Cardiac muscle cell (in vitro differentiated cells and primary cell): Measurements from ENCODE around the gene CKMT2. TPM values are rescaled to one million over a fixed set of nuclear protein-coding genes. Genes with fewer than 3 reads are reported as not detected.

ENCODE experiments used
- DNase-seq, 2 donors: peaks; one replicate each; pipeline versions ENCODE4 v3.0.0 to v3.0.0-alpha.2; 2010 to 2017; ENCODE audit warnings: low read depth in 1 of 2, low spot score in 1 of 2
- H3K27ac ChIP-seq: fragments of 200-600 bp; sonication (generic); 2 replicates; pipeline ENCODE4 v1.5.1; 2016
- H3K27me3 ChIP-seq: fragments of 200-600 bp; sonication (generic); 2 replicates; pipeline ENCODE4 v1.6.0; 2016; ENCODE audit warnings: control low read depth
- H3K36me3 ChIP-seq: fragments of 200-600 bp; sonication (generic); 2 replicates; pipeline ENCODE4 v1.5.1; 2016; ENCODE audit warnings: control low read depth
- H3K4me1 ChIP-seq: fragments of 200-600 bp; sonication (generic); 2 replicates; pipeline ENCODE4 v1.8.1; 2017; ENCODE audit warnings: low read depth, mild to moderate bottlenecking, mixed run types
- H3K4me3 ChIP-seq: fragments of 200-600 bp; sonication (generic); 2 replicates; pipeline ENCODE4 v1.5.1; 2016; ENCODE audit warnings: mild to moderate bottlenecking
- H3K9me3 ChIP-seq: fragments of 200-600 bp; sonication (generic); 2 replicates; pipeline ENCODE4 v1.5.1; 2017; ENCODE audit warnings: low read depth, mild to moderate bottlenecking, control low read depth
- polyA plus RNA-seq: library from polyadenylated mRNA; unstranded; fragments of >200 nt; fragmentation: Nextera tagmentation; extraction: Ambion mirVana; gene quantifications from 2 replicates; pipeline ENCODE4 v1.2.1, GENCODE V29; 2016
- total RNA-seq: library from RNA; depleted of rRNA; stranded (reverse); fragments of >200 nt; gene quantifications from 2 replicates; pipeline ENCODE4 v1.2.3, GENCODE V29; 2016
- TF ChIP-seq, protein P1 (sequence below): IDR thresholded peaks from 2 replicates; pipeline ENCODE4 v1.5.1; 2012; ENCODE audit warnings: low read depth, mild to moderate bottlenecking, low read length

Gene CKMT2
- total and polyA plus RNA-seq, 2 experiments from 2014 or later, result 37.1 to 62.6 TPM

DNA sequence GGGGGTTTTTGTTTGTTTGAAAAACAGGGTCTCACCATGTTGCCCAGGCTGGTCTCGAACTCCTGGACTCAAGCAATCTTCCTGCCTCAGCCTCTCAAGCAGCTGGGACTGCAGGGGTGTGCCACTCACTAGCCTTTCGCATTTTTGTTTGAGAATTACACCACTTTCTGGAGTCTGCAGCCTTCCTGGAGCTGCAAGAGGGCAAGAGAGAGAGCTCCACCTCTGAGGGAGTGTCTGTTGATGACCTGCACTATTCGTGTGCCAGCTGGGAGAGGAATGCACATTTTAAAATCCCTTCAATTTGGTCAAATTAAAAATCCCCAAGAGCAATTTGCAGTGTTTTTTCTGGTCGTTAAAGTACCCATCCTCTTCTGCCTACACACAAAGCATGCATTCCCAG, 5.0 kb upstream of the CKMT2 start:
- no peak for DNase-seq
- H3K36me3 ChIP-seq, result no peaks in the 10 kb centered on the region
- H3K27me3 ChIP-seq, result no peaks in the 10 kb centered on the region
- H3K9me3 ChIP-seq, result no peaks in the 10 kb centered on the region
- no peak overlapping the region for H3K4me3 ChIP-seq
- TF ChIP-seq, protein P1, sequence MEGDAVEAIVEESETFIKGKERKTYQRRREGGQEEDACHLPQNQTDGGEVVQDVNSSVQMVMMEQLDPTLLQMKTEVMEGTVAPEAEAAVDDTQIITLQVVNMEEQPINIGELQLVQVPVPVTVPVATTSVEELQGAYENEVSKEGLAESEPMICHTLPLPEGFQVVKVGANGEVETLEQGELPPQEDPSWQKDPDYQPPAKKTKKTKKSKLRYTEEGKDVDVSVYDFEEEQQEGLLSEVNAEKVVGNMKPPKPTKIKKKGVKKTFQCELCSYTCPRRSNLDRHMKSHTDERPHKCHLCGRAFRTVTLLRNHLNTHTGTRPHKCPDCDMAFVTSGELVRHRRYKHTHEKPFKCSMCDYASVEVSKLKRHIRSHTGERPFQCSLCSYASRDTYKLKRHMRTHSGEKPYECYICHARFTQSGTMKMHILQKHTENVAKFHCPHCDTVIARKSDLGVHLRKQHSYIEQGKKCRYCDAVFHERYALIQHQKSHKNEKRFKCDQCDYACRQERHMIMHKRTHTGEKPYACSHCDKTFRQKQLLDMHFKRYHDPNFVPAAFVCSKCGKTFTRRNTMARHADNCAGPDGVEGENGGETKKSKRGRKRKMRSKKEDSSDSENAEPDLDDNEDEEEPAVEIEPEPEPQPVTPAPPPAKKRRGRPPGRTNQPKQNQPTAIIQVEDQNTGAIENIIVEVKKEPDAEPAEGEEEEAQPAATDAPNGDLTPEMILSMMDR, result no peak
- peaks cover 30% of the 10 kb centered on the region for H3K4me1 ChIP-seq
- H3K27ac ChIP-seq, result no peak overlapping the region

DNA sequence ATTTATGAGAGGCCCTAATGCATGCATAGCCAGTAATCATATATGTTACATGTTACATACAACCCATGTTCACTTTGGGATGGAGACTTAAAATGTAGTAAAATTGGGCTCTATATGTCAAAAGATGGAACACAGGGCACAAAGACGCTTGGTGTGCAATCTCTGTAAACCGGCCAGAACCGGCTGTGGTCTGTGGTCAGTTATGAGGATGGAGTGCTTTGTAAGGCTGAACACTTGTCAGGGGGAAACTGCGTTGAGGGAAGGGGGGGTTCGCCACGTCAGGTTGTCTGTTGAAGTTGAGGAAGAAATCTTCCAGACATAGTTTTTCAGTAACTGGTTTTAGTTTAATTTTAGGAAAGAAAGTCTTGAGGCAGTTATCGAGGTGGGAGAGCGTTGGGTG, 2.7 kb upstream of the CKMT2 start:
- Histone ChIP-seq H3K4me3 (no peak overlapping the region), H3K4me1 (peaks cover 51% of the 10 kb centered on the region), H3K9me3 (no peaks in the 10 kb centered on the region), H3K27ac (no peak overlapping the region), H3K36me3 (no peaks in the 10 kb centered on the region), H3K27me3 (no peaks in the 10 kb centered on the region)
- TF ChIP-seq, protein P1, result no peak
- DNase-seq, result no peak

DNA sequence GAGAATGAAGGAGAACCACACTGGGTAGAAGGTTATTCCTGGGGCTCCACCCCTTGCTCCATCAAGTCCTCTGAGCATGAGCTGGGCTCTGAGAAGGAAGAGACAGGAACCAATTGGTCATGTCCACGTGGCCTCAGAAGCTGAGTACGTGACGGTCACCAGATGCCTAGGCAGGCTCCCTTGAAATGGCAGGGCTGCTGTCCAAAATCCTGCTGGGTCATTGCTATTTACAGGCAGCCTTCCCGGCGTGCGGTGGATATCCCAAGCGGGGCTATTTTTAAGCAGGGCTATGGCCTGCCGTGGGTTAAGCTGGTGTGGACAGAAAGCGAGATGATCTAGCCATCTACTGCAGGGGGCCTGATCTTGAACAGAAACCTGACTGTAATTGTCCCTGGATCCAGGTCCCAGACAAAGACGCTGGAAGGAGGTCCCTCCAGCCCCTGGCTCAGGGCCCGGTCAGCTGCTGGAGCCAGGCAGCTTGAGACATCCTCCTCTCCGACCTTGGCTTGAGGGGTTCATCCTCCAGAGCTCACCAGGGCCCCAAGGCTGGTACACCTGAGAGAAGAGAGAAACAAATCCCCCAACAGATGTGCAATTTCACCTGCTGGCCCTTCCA, 550 bp upstream of the CKMT2 start:
- Histone ChIP-seq H3K27ac (peak overlapping the region; percentile 94), H3K9me3 (no peaks in the 10 kb centered on the region), H3K27me3 (no peaks in the 10 kb centered on the region), H3K4me3 (peak overlapping the region; percentile 22), H3K4me1 (peaks cover 51% of the 10 kb centered on the region), H3K36me3 (no peaks in the 10 kb centered on the region)
- DNase-seq, result peak; percentile 58 to 82
- TF ChIP-seq, protein P1, result no peak

DNA sequence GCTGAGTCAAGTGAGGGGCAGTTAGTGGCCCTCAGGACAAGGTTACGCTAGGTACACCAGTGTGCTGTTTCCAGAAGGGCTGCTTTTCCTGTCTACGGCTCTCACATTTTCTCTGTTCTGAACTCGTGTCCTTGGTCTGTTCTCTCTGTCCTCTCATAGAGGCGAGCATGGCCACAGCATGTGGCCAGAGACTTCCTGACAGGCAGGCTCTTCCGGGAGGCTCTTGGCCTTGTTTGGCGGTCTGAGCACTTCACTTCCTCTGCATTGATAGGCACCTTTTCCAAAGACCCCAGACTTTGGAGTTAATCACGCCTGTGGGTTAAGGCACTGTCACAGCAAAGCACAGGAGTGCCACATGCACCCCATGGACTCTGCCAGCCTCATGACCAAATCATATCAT, 1.2 kb downstream of the CKMT2 start:
- H3K27me3 ChIP-seq, result no peaks in the 10 kb centered on the region
- no peak overlapping the region for H3K4me3 ChIP-seq
- H3K4me1 ChIP-seq, result peaks cover 51% of the 10 kb centered on the region
- H3K36me3 ChIP-seq, result no peaks in the 10 kb centered on the region
- no peak for DNase-seq
- H3K27ac ChIP-seq, result peak overlapping the region; percentile 77
- TF ChIP-seq, protein P1, result no peak
- H3K9me3 ChIP-seq, result no peaks in the 10 kb centered on the region

DNA sequence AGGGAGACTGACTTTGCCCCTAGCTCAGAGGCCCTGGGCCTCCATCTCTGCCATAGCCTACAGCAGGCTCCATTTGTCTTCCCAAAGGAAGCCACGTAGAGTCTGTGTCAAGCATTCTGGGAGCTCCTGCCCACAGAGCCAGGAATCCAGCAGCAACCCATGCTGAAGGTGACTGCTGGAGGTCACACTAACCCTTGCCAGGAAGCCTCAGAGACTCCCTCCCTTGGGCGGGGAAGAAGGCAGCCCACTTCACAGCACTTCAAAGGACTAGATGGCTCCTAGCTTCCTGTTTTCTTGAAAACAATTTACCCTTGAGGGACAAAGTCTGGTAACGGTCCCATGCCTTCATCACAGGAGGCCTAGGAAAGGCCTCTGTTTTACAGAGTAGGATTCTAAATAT, 1.7 kb downstream of the CKMT2 start:
- Histone ChIP-seq H3K9me3 (no peaks in the 10 kb centered on the region), H3K36me3 (no peaks in the 10 kb centered on the region), H3K27ac (peak overlapping the region; percentile 77), H3K27me3 (no peaks in the 10 kb centered on the region), H3K4me3 (no peak overlapping the region), H3K4me1 (peaks cover 50% of the 10 kb centered on the region)
- peak in 1 of 2 donors; percentile 17 for DNase-seq
- TF ChIP-seq, protein P1, result no peak
